Hepatocyte (in vitro differentiated cells): ENCODE results near the gene OS9. TPM values are rescaled to one million over a fixed set of nuclear protein-coding genes. Genes with fewer than 3 reads are reported as not detected.

Experiments used
- DNase-seq: peaks from one replicate; pipeline ENCODE4 v3.0.0-alpha.2; 2016; ENCODE audit warnings: low spot score
- H2AFZ ChIP-seq: fragments of 200-600 bp; sonication (generic); 2 replicates; pipeline ENCODE4 v1.6.0; 2016; ENCODE audit warnings: antibody characterized with exemption, mild to moderate bottlenecking
- H3K27ac ChIP-seq: fragments of 200-600 bp; sonication (generic); 2 replicates; pipeline ENCODE4 v1.5.1; 2016; ENCODE audit warnings: mild to moderate bottlenecking
- H3K27me3 ChIP-seq: fragments of 200-600 bp; sonication (generic); 2 replicates; pipeline ENCODE4 v1.6.1; 2016
- H3K36me3 ChIP-seq: fragments of 200-600 bp; sonication (generic); replicated peaks from 2 replicates; pipeline ENCODE4 v1.5.1; 2016; ENCODE audit warnings: low read depth; ENCODE audit not compliant: insufficient read depth
- H3K4me1 ChIP-seq: fragments of 200-600 bp; sonication (generic); 2 replicates; pipeline ENCODE4 v1.5.1; 2016; ENCODE audit warnings: mild to moderate bottlenecking, moderate library complexity; ENCODE audit not compliant: insufficient read depth
- H3K4me2 ChIP-seq: fragments of 200-600 bp; sonication (generic); 2 replicates; pipeline ENCODE4 v1.6.0; 2016
- H3K4me3 ChIP-seq: fragments of 200-600 bp; sonication (generic); 2 replicates; pipeline ENCODE4 v1.5.1; 2016; ENCODE audit warnings: mild to moderate bottlenecking
- H3K79me2 ChIP-seq: fragments of 200-600 bp; sonication (generic); 2 replicates; pipeline ENCODE4 v1.6.0; 2017; ENCODE audit warnings: mild to moderate bottlenecking
- H3K9me2 ChIP-seq: fragments of 200-600 bp; sonication (generic); replicated peaks from 2 replicates; pipeline ENCODE4 v1.6.0; 2017; ENCODE audit warnings: mild to moderate bottlenecking; ENCODE audit not compliant: insufficient read depth
- H3K9me3 ChIP-seq: fragments of 200-600 bp; sonication (generic); 2 replicates; pipeline ENCODE4 v1.5.1; 2016; ENCODE audit warnings: low read depth, mild to moderate bottlenecking
- H4K20me1 ChIP-seq: fragments of 200-600 bp; sonication (generic); 2 replicates; pipeline ENCODE4 v1.6.0; 2016; ENCODE audit warnings: mild to moderate bottlenecking; ENCODE audit not compliant: insufficient read depth, poor library complexity, severe bottlenecking
- CTCF ChIP-seq: fragments of 200-600 bp; sonication (generic); IDR thresholded peaks from 2 replicates; pipeline ENCODE4 v1.5.1; 2016; ENCODE audit warnings: antibody characterized with exemption, mild to moderate bottlenecking; ENCODE audit not compliant: poor library complexity
- EZH2 ChIP-seq: fragments of 200-600 bp; sonication (generic); IDR thresholded peaks from 2 replicates; pipeline ENCODE4 v1.6.1; 2016; ENCODE audit warnings: antibody characterized with exemption, mild to moderate bottlenecking, borderline replicate concordance
- EZH2phosphoT487 ChIP-seq: fragments of 200-600 bp; sonication (generic); IDR thresholded peaks from one replicate; pipeline ENCODE4 v1.6.1; 2018; ENCODE audit warnings: antibody characterized with exemption, mild to moderate bottlenecking, low read depth, moderate library complexity; ENCODE audit not compliant: unreplicated experiment, severe bottlenecking
- WGBS: methylation state at CpG from one replicate; pipeline ENCODE4 v1.1.6; 2016; ENCODE audit warnings: low lambda C conversion rate; ENCODE audit errors: missing lambda C conversion rate; 5-methylcytosine and 5-hydroxymethylcytosine counted together
- polyA plus RNA-seq: library from polyadenylated mRNA; unstranded; fragments of >200 nt; fragmentation: Nextera tagmentation; extraction: Ambion mirVana; gene quantifications from 2 replicates; pipeline ENCODE4 v1.2.1, GENCODE V29; 2016
- total RNA-seq: library from RNA; depleted of rRNA; stranded (reverse); fragments of >200 nt; gene quantifications from 2 replicates; pipeline ENCODE4 v1.2.3, GENCODE V29; 2014

The OS9 gene
- total and polyA plus RNA-seq, 2 experiments from 2014 or later = 243 to 366 TPM

- no peak overlapping the region for H3K27ac ChIP-seq
- peaks cover 25% of the 10 kb centered on the region for H3K4me1 ChIP-seq
- DNase-seq = no peak
- peaks cover 35% of the 10 kb centered on the region for H3K79me2 ChIP-seq
- H3K27me3 ChIP-seq = no peaks in the 10 kb centered on the region
- H3K9me2 ChIP-seq = no peaks in the 10 kb centered on the region
- H4K20me1 ChIP-seq = no peaks in the 10 kb centered on the region
- no peak overlapping the region for H3K4me2 ChIP-seq
- no peaks in the 10 kb centered on the region for H3K9me3 ChIP-seq
- 92% methylated on average over 5 of the region's 5 CpGs for WGBS
- H3K36me3 ChIP-seq = peaks cover 3% of the 10 kb centered on the region
- TF ChIP-seq CTCF (no peak), EZH2 (no peak), EZH2phosphoT487 (no peak)
- no peak overlapping the region for H2AFZ ChIP-seq
- H3K4me3 ChIP-seq = no peak overlapping the region
Measured at GRCh38 chr12:57749061-57749460, 55.1 kb downstream of the OS9 start.

GRCh38 chr12:57750561-57751431, 56.9 kb downstream of the OS9 start:
- Histone ChIP-seq H3K9me3 (no peaks in the 10 kb centered on the region), H2AFZ (no peak overlapping the region), H3K27me3 (no peaks in the 10 kb centered on the region), H3K27ac (peak overlapping the region; percentile 96), H3K4me2 (peak overlapping the region; percentile 88), H3K79me2 (peaks cover 35% of the 10 kb centered on the region), H3K4me3 (peak overlapping the region; percentile 46), H3K4me1 (peaks cover 23% of the 10 kb centered on the region), H3K36me3 (peaks cover 3% of the 10 kb centered on the region), H3K9me2 (no peaks in the 10 kb centered on the region), H4K20me1 (no peaks in the 10 kb centered on the region)
- TF ChIP-seq EZH2phosphoT487 = no peak
- no peak for TF ChIP-seq EZH2
- TF ChIP-seq CTCF = no peak
- DNase-seq = no peak
- WGBS = 88% methylated on average over 15 of the region's 15 CpGs

GRCh38 chr12:57751432-57751787, 57.5 kb downstream of the OS9 start:
- Histone ChIP-seq H3K4me3 (peak overlapping the region; percentile 46), H3K36me3 (peaks cover 3% of the 10 kb centered on the region), H2AFZ (no peak overlapping the region), H4K20me1 (peaks cover under 1% of the 10 kb centered on the region), H3K9me2 (no peaks in the 10 kb centered on the region), H3K4me1 (peaks cover 22% of the 10 kb centered on the region), H3K4me2 (peak overlapping the region; percentile 88), H3K27me3 (no peaks in the 10 kb centered on the region), H3K79me2 (peaks cover 35% of the 10 kb centered on the region), H3K9me3 (no peaks in the 10 kb centered on the region), H3K27ac (peak overlapping the region; percentile 96)
- no peak for DNase-seq
- TF ChIP-seq EZH2phosphoT487 (no peak), EZH2 (no peak), CTCF (no peak)
- WGBS = 8% methylated on average over 8 of the region's 8 CpGs
